ENCODE measurements around the gene CHD9NB.

CHD9NB gene

GRCh38 chr16:53100889-53101288 is 48.2 kb upstream of the CHD9NB start:
- ChIA-PET CTCF (interaction anchor here (1.5 kb wide), 1 partner anchor 46 kb away, joined by 4 read pairs; the partner anchor contains the start of gene CHD9), POLR2A (interaction anchor here (0.7 to 0.9 kb wide), 3 partner anchors 9 to 219 kb away, joined by 3 to 5 read pairs (median 4); partner anchors contain the start of gene CHD9)
- Histone ChIP-seq H3K4me3 (ENCODE audit: low read depth, low read length) (no peak overlapping the region), H3K36me3 (ENCODE audit: control insufficient read depth in 2 of 2, insufficient read depth in 1 of 2, low read length in 2 of 2) (no peaks in the 10 kb centered on the region), H3K27ac (ENCODE audit: extremely low read depth, low read depth, low read length) (no peak overlapping the region), H3K9me3 (ENCODE audit: control insufficient read depth, insufficient read depth, low read depth, low read length) (no peaks in the 10 kb centered on the region), H3K4me1 (ENCODE audit: control insufficient read depth, insufficient read depth, low read length) (peaks cover 15% of the 10 kb centered on the region)
- TF ChIP-seq MEIS1 (CRISPR knock-in tag; IDR thresholded peaks at IDR 0.05; ENCODE audit: borderline replicate concordance) = no peak
- no peak for TF ChIP-seq ZFP41 (tag by site-specific recombination; IDR thresholded peaks at IDR 0.05; ENCODE audit: borderline replicate concordance)
- no peak for TF ChIP-seq YY1 (tag by site-specific recombination; IDR thresholded peaks at IDR 0.05)
- TF ChIP-seq ZNF121 (tag by site-specific recombination; IDR thresholded peaks at IDR 0.05) = no peak
- no peak for TF ChIP-seq ZNF518A (tag by site-specific recombination; conservative IDR thresholded peaks at IDR 0.05; ENCODE audit: low read depth)
- no peak for TF ChIP-seq PRDM1 (tag by site-specific recombination; IDR thresholded peaks at IDR 0.05)
- no peak for TF ChIP-seq ZNF324 (tag by site-specific recombination; IDR thresholded peaks at IDR 0.05)
- TF ChIP-seq ZNF2 (tag by site-specific recombination; IDR thresholded peaks at IDR 0.05) = no peak
- TF ChIP-seq ZNF596 (tag by site-specific recombination; IDR thresholded peaks at IDR 0.05) = no peak
- TF ChIP-seq ZNF394 (tag by site-specific recombination; IDR thresholded peaks at IDR 0.05; ENCODE audit: borderline replicate concordance) = no peak
- TF ChIP-seq OVOL3 (tag by site-specific recombination; IDR thresholded peaks at IDR 0.05) = no peak
- TF ChIP-seq ZFHX2 (tag by site-specific recombination; conservative IDR thresholded peaks at IDR 0.05) = no peak
- no peak for TF ChIP-seq ZNF610 (tag by site-specific recombination; IDR thresholded peaks at IDR 0.05; ENCODE audit: borderline replicate concordance)
- no peak for TF ChIP-seq GLI2 (tag by site-specific recombination; IDR thresholded peaks at IDR 0.05; ENCODE audit: borderline replicate concordance, low read depth)
- TF ChIP-seq GLIS2 (tag by site-specific recombination; IDR thresholded peaks at IDR 0.05) = no peak
- TF ChIP-seq ZNF600 (tag by site-specific recombination; IDR thresholded peaks at IDR 0.05) = no peak

GRCh38 chr16:53100131-53100748 is 47.5 kb upstream of the CHD9NB start:
- ChIA-PET POLR2A (interaction anchor here (0.7 to 1.8 kb wide), 5 partner anchors 9 to 219 kb away, joined by 3 to 7 read pairs (median 4); partner anchors contain the start of gene CHD9), CTCF (interaction anchor here (0.6 to 1.5 kb wide), 2 partner anchors 45 to 51 kb away, joined by 4 to 6 read pairs; partner anchors contain the start of gene CHD9)
- TF ChIP-seq PRDM1 (tag by site-specific recombination; IDR thresholded peaks at IDR 0.05) = peak; percentile 74
- no peak for TF ChIP-seq HIC1 (tag by site-specific recombination; IDR thresholded peaks at IDR 0.05)
- H3K4me1 ChIP-seq (ENCODE audit: control insufficient read depth, insufficient read depth, low read length) = peaks cover 15% of the 10 kb centered on the region
- H3K27ac ChIP-seq (ENCODE audit: extremely low read depth, low read depth, low read length) = peak overlapping the region; percentile 84
- no peaks in the 10 kb centered on the region for H3K36me3 ChIP-seq (ENCODE audit: control insufficient read depth in 2 of 2, insufficient read depth in 1 of 2, low read length in 2 of 2)
- H3K9me3 ChIP-seq (ENCODE audit: control insufficient read depth, insufficient read depth, low read depth, low read length) = no peaks in the 10 kb centered on the region
- peak overlapping the region; percentile 35 for H3K4me3 ChIP-seq (ENCODE audit: low read depth, low read length)

Measured in HEK293 (cell line).